Ishikawa (cell line): ENCODE data around the gene CCND3.

Source experiments
- CEBPB ChIP-seq: IDR thresholded peaks from 2 replicates; pipeline ENCODE4 v1.6.1; 2012
- CREB1 ChIP-seq: IDR thresholded peaks from 2 replicates; pipeline ENCODE4 v1.6.1; 2012; ENCODE audit warnings: low read depth
- MAX ChIP-seq: IDR thresholded peaks from 2 replicates; pipeline ENCODE4 v1.6.1; 2012
- NFIC ChIP-seq: IDR thresholded peaks from 2 replicates; pipeline ENCODE4 v1.6.1; 2012
- RAD21 ChIP-seq: IDR thresholded peaks from 2 replicates; pipeline ENCODE4 v1.6.1; 2012; ENCODE audit warnings: low read depth
- REST ChIP-seq: IDR thresholded peaks from 2 replicates; pipeline ENCODE4 v1.6.1; 2012; ENCODE audit warnings: low read depth, mild to moderate bottlenecking
- TAF1 ChIP-seq: IDR thresholded peaks from 2 replicates; pipeline ENCODE4 v1.6.1; 2012; ENCODE audit warnings: low read depth, mild to moderate bottlenecking
- TEAD4 ChIP-seq: IDR thresholded peaks from 2 replicates; pipeline ENCODE4 v1.6.1; 2012
- YY1 ChIP-seq: IDR thresholded peaks from 2 replicates; pipeline ENCODE4 v1.6.1; 2012; ENCODE audit warnings: low read depth

- TF ChIP-seq CEBPB: no peak
- TF ChIP-seq MAX: no peak
- TF ChIP-seq REST: no peak
- no peak for TF ChIP-seq TEAD4
- TF ChIP-seq CREB1: no peak
- no peak for TF ChIP-seq YY1
- TF ChIP-seq NFIC: no peak
- no peak for TF ChIP-seq TAF1
- TF ChIP-seq RAD21: no peak
Measured at GRCh38 chr6:41934278-41935192, 7.1 kb downstream of the CCND3 start.
